PC-9 (cell line): Measurements from ENCODE around the gene UGT1A5.

Experiments used
- CTCF ChIP-seq: fragments of 200-600 bp; sonication (generic); conservative IDR thresholded peaks from 2 replicates; pipeline ENCODE4 v1.6.1; 2017; ENCODE audit warnings: mixed run types, antibody characterized with exemption, mild to moderate bottlenecking, moderate library complexity
- EZH2 ChIP-seq: fragments of 200-600 bp; sonication (generic); IDR thresholded peaks from 2 replicates; pipeline ENCODE4 v1.8.0; 2017; ENCODE audit warnings: antibody characterized with exemption, low read depth

DNA sequence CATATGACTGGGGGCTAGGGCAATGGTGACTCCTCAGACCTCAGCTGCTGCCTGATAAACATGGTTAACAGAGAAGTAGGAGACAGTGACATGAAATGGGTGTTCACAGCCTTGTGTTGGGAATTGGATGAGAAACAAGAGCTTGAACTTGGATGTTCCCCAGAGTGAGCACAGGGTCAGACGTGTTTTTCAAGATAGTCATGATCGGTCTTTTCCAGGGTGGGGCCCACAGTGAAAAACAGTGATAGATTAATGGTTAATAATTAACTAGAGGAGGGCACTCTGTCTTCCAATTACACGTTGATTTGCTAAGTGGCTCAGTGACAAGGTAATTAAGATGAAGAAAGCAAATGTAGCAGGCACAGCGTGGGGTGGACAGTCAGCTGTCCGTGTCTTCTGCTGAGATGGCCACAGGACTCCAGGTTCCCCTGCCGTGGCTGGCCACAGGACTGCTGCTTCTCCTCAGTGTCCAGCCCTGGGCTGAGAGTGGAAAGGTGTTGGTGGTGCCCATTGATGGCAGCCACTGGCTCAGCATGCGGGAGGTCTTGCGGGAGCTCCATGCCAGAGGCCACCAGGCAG, 16.1 kb downstream of the UGT1A5 start, which contains the start of gene UGT1A3:
- TF ChIP-seq CTCF: no peak
- no peak for TF ChIP-seq EZH2
